HepG2 (cell line): ENCODE measurements around the gene NTN5. TPM values are rescaled to one million over a fixed set of nuclear protein-coding genes. Genes with fewer than 3 reads are reported as not detected.

Experiments
- CENPT ChIP-seq: sonication (generic); formaldehyde crosslinking; IDR thresholded peaks from 2 replicates; pipeline ENCODE4 v1.8.0; 2022; ENCODE audit warnings: low read depth, mild to moderate bottlenecking, moderate library complexity, missing genetic modification reagents
- CSRNP1 ChIP-seq: sonication (generic); formaldehyde crosslinking; IDR thresholded peaks from 2 replicates; pipeline ENCODE4 v1.8.1; 2023; ENCODE audit warnings: mild to moderate bottlenecking, missing genetic modification reagents
- HBP1 ChIP-seq: IDR thresholded peaks from 2 replicates; pipeline ENCODE4 v1.6.1; 2016; ENCODE audit warnings: low read depth, control low read depth
- NCOA2 ChIP-seq: sonication (generic); formaldehyde crosslinking; IDR thresholded peaks from 2 replicates; pipeline ENCODE4 v1.8.0; 2022; ENCODE audit warnings: inconsistent platforms
- POGZ ChIP-seq: sonication (generic); formaldehyde crosslinking; IDR thresholded peaks from 2 replicates; pipeline ENCODE4 v1.4.0; 2020; ENCODE audit warnings: mild to moderate bottlenecking, missing genetic modification reagents
- SP2 ChIP-seq: sonication (generic); formaldehyde crosslinking; IDR thresholded peaks from 2 replicates; pipeline ENCODE4 v1.5.1; 2020; ENCODE audit warnings: mild to moderate bottlenecking, missing genetic modification reagents
- SUZ12 ChIP-seq: fragments of 150-350 bp; IDR thresholded peaks from 2 replicates; pipeline ENCODE4 v1.6.1; 2014; ENCODE audit warnings: low read depth, low read length
- THYN1 ChIP-seq: sonication (generic); formaldehyde crosslinking; IDR thresholded peaks from 2 replicates; pipeline ENCODE4 v1.8.1; 2023; ENCODE audit warnings: low read depth, mild to moderate bottlenecking, moderate library complexity, missing genetic modification reagents, borderline replicate concordance
- ZIK1 ChIP-seq: sonication (generic); formaldehyde crosslinking; IDR thresholded peaks from 2 replicates; pipeline ENCODE4 v1.5.0; 2020; ENCODE audit warnings: mild to moderate bottlenecking, low read depth, missing genetic modification reagents, borderline replicate concordance
- ZNF562 ChIP-seq: sonication (generic); formaldehyde crosslinking; IDR thresholded peaks from 2 replicates; pipeline ENCODE4 v1.8.0; 2022; ENCODE audit warnings: missing genetic modification reagents, borderline replicate concordance
- polyA plus RNA-seq, 8 experiments: library from polyadenylated mRNA; depleted of rRNA in 3 of 8; stranded (reverse) in 7 of 8; unstranded in 1 of 8; fragments of >200 nt; fragmentation: Illumina TruSeq in 4 of 8; extraction: Trizol in 4 of 8; gene quantifications; 2 replicates each; pipeline versions ENCODE4 v1.2.1 to v1.2.3, GENCODE V29; 2011 to 2016; ENCODE audit warnings: low read depth in 4 of 8, missing spikeins in 1 of 8, mixed read lengths in 1 of 8; ENCODE audit not compliant: insufficient read depth in 1 of 8
- total RNA-seq, 5 experiments: library from RNA; depleted of rRNA; stranded (reverse); fragments of >200 nt; fragmentation: Illumina TruSeq; extraction: Trizol; gene quantifications; 2 replicates each; pipeline ENCODE4 v1.2.3, GENCODE V29; 2016; ENCODE audit warnings: low read depth in 1 of 5
- TF ChIP-seq, protein P1 (sequence below), 2 experiments: sonication (generic) in 1 of 2; formaldehyde crosslinking in 1 of 2; IDR thresholded peaks; 2 replicates each; pipeline versions ENCODE4 v1.5.1 to v1.6.1; 2011 to 2020; ENCODE audit warnings: borderline replicate concordance in 1 of 2, low read depth in 1 of 2, low read length in 1 of 2, mild to moderate bottlenecking in 1 of 2, missing genetic modification reagents in 1 of 2, moderate library complexity in 1 of 2
- TF ChIP-seq, protein P2 (sequence below): sonication (generic); formaldehyde crosslinking; IDR thresholded peaks from 2 replicates; pipeline ENCODE4 v1.9.0; 2021; ENCODE audit warnings: missing genetic modification reagents, borderline replicate concordance
- TF ChIP-seq, protein P3 (sequence below): sonication (generic); formaldehyde crosslinking; conservative IDR thresholded peaks from 2 replicates; pipeline ENCODE4 v1.8.1; 2023; ENCODE audit warnings: missing genetic modification reagents
- TF ChIP-seq, protein P4 (sequence below): sonication (generic); formaldehyde crosslinking; IDR thresholded peaks from 2 replicates; pipeline ENCODE4 v1.4.0; 2020; ENCODE audit warnings: missing genetic modification reagents

The NTN5 gene
- total and polyA plus RNA-seq, 2 of the 13 experiments (the other 11 are each of a cell fraction or from before 2014, with no cell fraction given) = 0.05 TPM; not detected in 1

DNA sequence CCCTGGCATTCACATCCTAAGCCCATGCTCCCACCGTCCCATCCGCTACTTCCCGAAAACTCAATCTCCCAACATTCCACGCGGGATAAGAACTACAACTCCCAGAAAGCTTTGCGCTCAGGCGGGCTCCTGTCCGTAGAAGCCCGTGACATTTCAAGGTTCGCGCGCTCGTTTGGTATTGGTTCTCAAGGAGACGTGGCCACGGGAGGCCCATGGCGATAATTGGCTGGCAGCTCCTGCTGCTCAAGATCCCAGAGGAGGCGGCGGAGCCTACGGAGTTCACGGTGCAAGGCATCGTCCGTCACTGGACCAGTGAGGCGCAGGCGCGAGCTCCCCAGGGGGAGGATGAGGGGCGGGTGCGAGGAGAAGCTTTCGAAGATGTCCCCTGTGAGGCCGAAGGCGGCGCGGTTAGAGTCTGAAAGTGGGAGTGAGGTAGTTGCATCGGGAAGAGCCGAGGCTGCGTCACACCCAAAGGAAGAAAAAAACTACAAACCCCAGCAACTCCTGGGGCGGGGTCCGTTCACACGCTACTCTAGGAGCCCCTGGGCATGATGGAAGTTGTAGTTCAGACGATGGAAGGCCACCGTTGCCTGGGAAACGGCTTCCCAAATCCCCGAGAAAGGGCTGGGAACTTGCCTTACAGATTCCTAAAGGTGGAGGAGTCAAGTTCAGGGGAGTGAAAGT lies 47.9 kb upstream of the NTN5 start (continued):
- TF ChIP-seq, protein P1, sequence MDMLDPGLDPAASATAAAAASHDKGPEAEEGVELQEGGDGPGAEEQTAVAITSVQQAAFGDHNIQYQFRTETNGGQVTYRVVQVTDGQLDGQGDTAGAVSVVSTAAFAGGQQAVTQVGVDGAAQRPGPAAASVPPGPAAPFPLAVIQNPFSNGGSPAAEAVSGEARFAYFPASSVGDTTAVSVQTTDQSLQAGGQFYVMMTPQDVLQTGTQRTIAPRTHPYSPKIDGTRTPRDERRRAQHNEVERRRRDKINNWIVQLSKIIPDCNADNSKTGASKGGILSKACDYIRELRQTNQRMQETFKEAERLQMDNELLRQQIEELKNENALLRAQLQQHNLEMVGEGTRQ (IDR thresholded peaks at IDR 0.05; ENCODE audit: low read depth, low read length) = peak; percentile 37; the same call in 1 of the 2 replicates
- TF ChIP-seq, protein P1 (CRISPR knock-in tag; IDR thresholded peaks at IDR 0.05; ENCODE audit: borderline replicate concordance) = no peak
- TF ChIP-seq HBP1 (CRISPR knock-in tag) (no peak), SP2 (CRISPR knock-in tag) (peak; percentile 90), POGZ (CRISPR knock-in tag) (0 out of 2 replicates have a peak, but pooled peaks have one; percentile 24), CENPT (CRISPR knock-in tag) (no peak), NCOA2 (CRISPR knock-in tag) (0 out of 2 replicates have a peak, but pooled peaks have one; percentile 9), THYN1 (CRISPR knock-in tag) (no peak), ZIK1 (CRISPR knock-in tag) (0 out of 2 replicates have a peak, but pooled peaks have one; percentile 41), ZNF562 (CRISPR knock-in tag) (no peak), SUZ12 (peak; percentile 96), CSRNP1 (peak; percentile 65; the same call in 1 of the 2 replicates)
- TF ChIP-seq, protein P2, sequence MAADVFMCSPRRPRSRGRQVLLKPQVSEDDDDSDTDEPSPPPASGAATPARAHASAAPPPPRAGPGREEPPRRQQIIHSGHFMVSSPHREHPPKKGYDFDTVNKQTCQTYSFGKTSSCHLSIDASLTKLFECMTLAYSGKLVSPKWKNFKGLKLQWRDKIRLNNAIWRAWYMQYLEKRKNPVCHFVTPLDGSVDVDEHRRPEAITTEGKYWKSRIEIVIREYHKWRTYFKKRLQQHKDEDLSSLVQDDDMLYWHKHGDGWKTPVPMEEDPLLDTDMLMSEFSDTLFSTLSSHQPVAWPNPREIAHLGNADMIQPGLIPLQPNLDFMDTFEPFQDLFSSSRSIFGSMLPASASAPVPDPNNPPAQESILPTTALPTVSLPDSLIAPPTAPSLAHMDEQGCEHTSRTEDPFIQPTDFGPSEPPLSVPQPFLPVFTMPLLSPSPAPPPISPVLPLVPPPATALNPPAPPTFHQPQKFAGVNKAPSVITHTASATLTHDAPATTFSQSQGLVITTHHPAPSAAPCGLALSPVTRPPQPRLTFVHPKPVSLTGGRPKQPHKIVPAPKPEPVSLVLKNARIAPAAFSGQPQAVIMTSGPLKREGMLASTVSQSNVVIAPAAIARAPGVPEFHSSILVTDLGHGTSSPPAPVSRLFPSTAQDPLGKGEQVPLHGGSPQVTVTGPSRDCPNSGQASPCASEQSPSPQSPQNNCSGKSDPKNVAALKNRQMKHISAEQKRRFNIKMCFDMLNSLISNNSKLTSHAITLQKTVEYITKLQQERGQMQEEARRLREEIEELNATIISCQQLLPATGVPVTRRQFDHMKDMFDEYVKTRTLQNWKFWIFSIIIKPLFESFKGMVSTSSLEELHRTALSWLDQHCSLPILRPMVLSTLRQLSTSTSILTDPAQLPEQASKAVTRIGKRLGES (CRISPR knock-in tag) = no peak
- TF ChIP-seq, protein P3, sequence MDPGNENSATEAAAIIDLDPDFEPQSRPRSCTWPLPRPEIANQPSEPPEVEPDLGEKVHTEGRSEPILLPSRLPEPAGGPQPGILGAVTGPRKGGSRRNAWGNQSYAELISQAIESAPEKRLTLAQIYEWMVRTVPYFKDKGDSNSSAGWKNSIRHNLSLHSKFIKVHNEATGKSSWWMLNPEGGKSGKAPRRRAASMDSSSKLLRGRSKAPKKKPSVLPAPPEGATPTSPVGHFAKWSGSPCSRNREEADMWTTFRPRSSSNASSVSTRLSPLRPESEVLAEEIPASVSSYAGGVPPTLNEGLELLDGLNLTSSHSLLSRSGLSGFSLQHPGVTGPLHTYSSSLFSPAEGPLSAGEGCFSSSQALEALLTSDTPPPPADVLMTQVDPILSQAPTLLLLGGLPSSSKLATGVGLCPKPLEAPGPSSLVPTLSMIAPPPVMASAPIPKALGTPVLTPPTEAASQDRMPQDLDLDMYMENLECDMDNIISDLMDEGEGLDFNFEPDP = no peak
- TF ChIP-seq, protein P4, sequence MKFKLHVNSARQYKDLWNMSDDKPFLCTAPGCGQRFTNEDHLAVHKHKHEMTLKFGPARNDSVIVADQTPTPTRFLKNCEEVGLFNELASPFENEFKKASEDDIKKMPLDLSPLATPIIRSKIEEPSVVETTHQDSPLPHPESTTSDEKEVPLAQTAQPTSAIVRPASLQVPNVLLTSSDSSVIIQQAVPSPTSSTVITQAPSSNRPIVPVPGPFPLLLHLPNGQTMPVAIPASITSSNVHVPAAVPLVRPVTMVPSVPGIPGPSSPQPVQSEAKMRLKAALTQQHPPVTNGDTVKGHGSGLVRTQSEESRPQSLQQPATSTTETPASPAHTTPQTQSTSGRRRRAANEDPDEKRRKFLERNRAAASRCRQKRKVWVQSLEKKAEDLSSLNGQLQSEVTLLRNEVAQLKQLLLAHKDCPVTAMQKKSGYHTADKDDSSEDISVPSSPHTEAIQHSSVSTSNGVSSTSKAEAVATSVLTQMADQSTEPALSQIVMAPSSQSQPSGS (CRISPR knock-in tag) = 0 out of 2 replicates have a peak, but pooled peaks have one; percentile 21
